Mesenchymal stem cell (in vitro differentiated cells and primary cell): ENCODE data around the gene SLC25A23.

Experiments used
- DNase-seq: peaks from one replicate; pipeline ENCODE4 v3.0.0-alpha.2; 2013
- H2AFZ ChIP-seq: one replicate; pipeline ENCODE4 v1.6.1; 2013; ENCODE audit warnings: low read depth, mild to moderate bottlenecking, control low read depth, inconsistent platforms, low read length, moderate library complexity
- H2AK5ac ChIP-seq: 2 replicates; pipeline ENCODE4 v1.6.1; 2013; ENCODE audit warnings: low read length, moderate library complexity, mild to moderate bottlenecking, inconsistent platforms; ENCODE audit not compliant: severe bottlenecking
- H2BK120ac ChIP-seq: one replicate; pipeline ENCODE4 v1.6.1; 2013; ENCODE audit warnings: low read depth, mild to moderate bottlenecking, inconsistent platforms, low read length, moderate library complexity
- H2BK12ac ChIP-seq, 2 experiments: one replicate each; pipeline ENCODE4 v1.6.1; 2013; ENCODE audit warnings: inconsistent platforms in 2 of 2, low read length in 2 of 2, mild to moderate bottlenecking in 2 of 2, moderate library complexity in 2 of 2, control low read depth in 1 of 2
- H2BK15ac ChIP-seq: one replicate; pipeline ENCODE4 v1.6.1; 2013; ENCODE audit warnings: mild to moderate bottlenecking, low read depth, inconsistent platforms; ENCODE audit not compliant: poor library complexity, severe bottlenecking
- H2BK5ac ChIP-seq: 2 replicates; pipeline ENCODE4 v1.6.1; 2013; ENCODE audit warnings: low read depth, mild to moderate bottlenecking, low read length, control low read depth, inconsistent platforms; ENCODE audit not compliant: poor library complexity, severe bottlenecking
- H3K14ac ChIP-seq, 2 experiments: one replicate each; pipeline ENCODE4 v1.6.1; 2013; ENCODE audit warnings: inconsistent platforms in 2 of 2, low read length in 2 of 2, control low read depth in 1 of 2, mild to moderate bottlenecking in 1 of 2, moderate library complexity in 1 of 2
- H3K18ac ChIP-seq, 2 experiments: one replicate each; pipeline ENCODE4 v1.6.1; 2013; ENCODE audit warnings: inconsistent platforms in 2 of 2, low read length in 2 of 2, control low read depth in 1 of 2, low read depth in 1 of 2, mild to moderate bottlenecking in 1 of 2
- H3K23ac ChIP-seq, 2 experiments: one replicate each; pipeline ENCODE4 v1.6.1; 2013; ENCODE audit warnings: inconsistent platforms in 2 of 2, low read length in 2 of 2, mild to moderate bottlenecking in 2 of 2, moderate library complexity in 2 of 2, control low read depth in 1 of 2
- H3K27ac ChIP-seq: 2 replicates; pipeline ENCODE4 v1.5.1; 2013; ENCODE audit warnings: mild to moderate bottlenecking, moderate library complexity, low read length, control low read depth, inconsistent platforms; ENCODE audit not compliant: poor library complexity, severe bottlenecking
- H3K27me3 ChIP-seq, 2 experiments: 2 replicates each; pipeline versions ENCODE4 v1.6.1 to v1.7.0; 2013; ENCODE audit warnings: low read length in 2 of 2, mild to moderate bottlenecking in 2 of 2, moderate library complexity in 2 of 2, control low read depth in 1 of 2, inconsistent platforms in 1 of 2; ENCODE audit not compliant: control insufficient read depth in 1 of 2, insufficient read depth in 1 of 2
- H3K36me3 ChIP-seq, 2 experiments: 2 replicates each; pipeline versions ENCODE4 v1.6.1 to v1.7.0; 2013; ENCODE audit warnings: low read length in 2 of 2, control low read depth in 1 of 2, inconsistent platforms in 1 of 2, low read depth in 1 of 2, mild to moderate bottlenecking in 1 of 2; ENCODE audit not compliant: insufficient read depth in 2 of 2, control insufficient read depth in 1 of 2
- H3K4ac ChIP-seq, 2 experiments: one replicate each; pipeline ENCODE4 v1.6.1; 2013; ENCODE audit warnings: inconsistent platforms in 2 of 2, low read length in 2 of 2, mild to moderate bottlenecking in 2 of 2, moderate library complexity in 2 of 2, control low read depth in 1 of 2, low read depth in 1 of 2
- H3K4me1 ChIP-seq: 2 replicates; pipeline ENCODE4 v1.6.1; 2013; ENCODE audit warnings: low read depth, low read length, control low read depth; ENCODE audit not compliant: control insufficient read depth, insufficient read depth
- H3K4me2 ChIP-seq: 2 replicates; pipeline ENCODE4 v1.6.1; 2013; ENCODE audit warnings: low read length, mild to moderate bottlenecking, inconsistent platforms; ENCODE audit not compliant: poor library complexity, severe bottlenecking
- H3K4me3 ChIP-seq, 2 experiments: 2 replicates each; pipeline versions ENCODE4 v1.5.1 to v1.7.0; 2013; ENCODE audit warnings: low read length in 2 of 2, mild to moderate bottlenecking in 2 of 2, control low read depth in 1 of 2, low read depth in 1 of 2; ENCODE audit not compliant: insufficient read depth in 1 of 2
- H3K79me1 ChIP-seq: replicated peaks from 2 replicates; pipeline ENCODE4 v1.6.1; 2013; ENCODE audit warnings: mild to moderate bottlenecking, control low read depth, low read length, inconsistent platforms; ENCODE audit not compliant: poor library complexity, severe bottlenecking
- H3K9ac ChIP-seq: 2 replicates; pipeline ENCODE4 v1.7.0; 2013; ENCODE audit warnings: mild to moderate bottlenecking, low read length, moderate library complexity
- H3K9me3 ChIP-seq: 2 replicates; pipeline ENCODE4 v1.7.0; 2013; ENCODE audit warnings: mild to moderate bottlenecking, low read length; ENCODE audit not compliant: control insufficient read depth
- H4K8ac ChIP-seq: one replicate; pipeline ENCODE4 v1.6.1; 2013; ENCODE audit warnings: inconsistent platforms, mild to moderate bottlenecking, low read length, moderate library complexity
- H4K91ac ChIP-seq: one replicate; pipeline ENCODE4 v1.6.1; 2013; ENCODE audit warnings: mild to moderate bottlenecking, low read length, inconsistent platforms
- WGBS: methylation state at CpG from one replicate; pipeline ENCODE4 v1.1.7; 2013; ENCODE audit warnings: mixed read lengths; 5-methylcytosine and 5-hydroxymethylcytosine counted together

The SLC25A23 gene

GRCh38 chr19:6465006-6465405, 5.4 kb upstream of the SLC25A23 start:
- Histone ChIP-seq H2BK5ac (no peak overlapping the region), H3K36me3 (peaks cover 0 to 19% of the 10 kb centered on the region in 2 experiments)
- 47% methylated on average over 9 of the region's 9 CpGs for WGBS

DNA sequence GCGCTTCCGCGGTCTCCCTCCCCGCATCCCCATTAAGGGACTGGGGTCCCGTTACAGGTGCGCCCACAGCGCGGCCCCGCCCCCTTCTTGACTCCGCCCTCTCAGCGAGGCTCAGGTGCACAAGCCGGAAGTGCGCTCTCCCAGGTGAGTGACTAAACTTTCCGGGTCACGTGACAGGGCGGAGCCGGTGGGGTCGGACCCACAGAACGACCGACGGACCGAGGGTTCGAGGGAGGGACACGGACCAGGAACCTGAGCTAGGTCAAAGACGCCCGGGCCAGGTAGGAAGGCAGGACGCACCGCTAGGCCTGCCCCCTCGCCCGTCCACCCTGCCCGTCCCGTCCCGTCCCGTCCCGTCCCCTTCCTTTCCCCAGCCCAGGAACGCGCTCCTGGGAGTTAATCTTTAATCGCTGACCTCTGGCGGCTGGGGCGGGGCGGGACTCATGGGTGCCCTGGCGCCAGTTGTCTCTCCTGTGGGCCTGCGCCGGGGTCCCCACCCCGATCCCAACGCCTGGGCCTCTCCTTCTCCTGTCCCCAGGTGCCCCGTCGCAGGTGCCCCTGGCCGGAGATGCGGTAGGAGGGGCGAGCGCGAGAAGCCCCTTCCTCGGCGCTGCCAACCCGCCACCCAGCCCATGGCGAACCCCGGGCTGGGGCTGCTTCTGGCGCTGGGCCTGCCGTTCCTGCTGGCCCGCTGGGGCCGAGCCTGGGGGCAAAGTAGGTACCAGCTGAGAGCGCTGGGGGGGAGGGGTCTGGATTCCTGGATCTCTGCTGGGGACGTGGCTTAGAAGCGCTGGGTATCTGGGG, 4.7 kb upstream of the SLC25A23 start, which contains the start of gene CRB3:
TSS of gene CRB3 (plus strand) at position 202 of the 804 bp plus-strand sequence. CDS start at position 633, 431 bp downstream.
- Histone ChIP-seq H3K18ac (no peak within 1 kb of the TSS), H2BK12ac (no peak within 1 kb of the TSS), H2BK15ac (no peak within 1 kb of the TSS), H3K79me1 (peaks cover 1% of the 10 kb centered on the region), H3K27me3 (peaks cover 4 to 56% of the 10 kb centered on the region in 2 experiments), H2AK5ac (peak within 1 kb of the TSS; percentile 41), H3K36me3 (peaks cover 0 to 19% of the 10 kb centered on the region in 2 experiments), H3K9me3 (no peaks in the 10 kb centered on the region), H2BK5ac (peak within 1 kb of the TSS; percentile 33), H4K8ac (no peak within 1 kb of the TSS), H3K27ac (no peak within 1 kb of the TSS), H3K9ac (no peak within 1 kb of the TSS), H4K91ac (no peak within 1 kb of the TSS), H2AFZ (no peak within 1 kb of the TSS), H3K23ac (no peak within 1 kb of the TSS), H3K4me3 (peak within 1 kb of the TSS in 1 of 2 experiments; percentile 62), H3K14ac (peak within 1 kb of the TSS in 1 of 2 experiments; percentile 26), H3K4ac (no peak within 1 kb of the TSS), H3K4me2 (peak within 1 kb of the TSS; percentile 67), H3K4me1 (peaks cover 18% of the 10 kb centered on the region), H2BK120ac (no peak within 1 kb of the TSS)
- DNase-seq: no peak
- 3% methylated on average over 59 of the region's 65 CpGs for WGBS

More at GRCh38 chr19:6465006-6465405, 5.4 kb upstream of the SLC25A23 start:
- no peak overlapping the region for H3K23ac ChIP-seq
- H2BK12ac ChIP-seq: no peak overlapping the region
- H3K4me3 ChIP-seq: no peak overlapping the region
- no peak overlapping the region for H4K91ac ChIP-seq
- H3K9me3 ChIP-seq: no peaks in the 10 kb centered on the region
- DNase-seq: no peak
- no peak overlapping the region for H3K18ac ChIP-seq
- H3K9ac ChIP-seq: no peak overlapping the region
- peaks cover 17% of the 10 kb centered on the region for H3K4me1 ChIP-seq
- H3K27ac ChIP-seq: no peak overlapping the region
- no peak overlapping the region for H3K4ac ChIP-seq
- H4K8ac ChIP-seq: no peak overlapping the region
- H3K79me1 ChIP-seq: no peaks in the 10 kb centered on the region
- H2AFZ ChIP-seq: no peak overlapping the region
- H2BK15ac ChIP-seq: no peak overlapping the region
- no peak overlapping the region for H2BK120ac ChIP-seq
- H3K14ac ChIP-seq: no peak overlapping the region
- H3K4me2 ChIP-seq: peak overlapping the region; percentile 67
- H3K27me3 ChIP-seq: peaks cover 4 to 57% of the 10 kb centered on the region in 2 experiments
- H2AK5ac ChIP-seq: peak overlapping the region; percentile 29

DNA sequence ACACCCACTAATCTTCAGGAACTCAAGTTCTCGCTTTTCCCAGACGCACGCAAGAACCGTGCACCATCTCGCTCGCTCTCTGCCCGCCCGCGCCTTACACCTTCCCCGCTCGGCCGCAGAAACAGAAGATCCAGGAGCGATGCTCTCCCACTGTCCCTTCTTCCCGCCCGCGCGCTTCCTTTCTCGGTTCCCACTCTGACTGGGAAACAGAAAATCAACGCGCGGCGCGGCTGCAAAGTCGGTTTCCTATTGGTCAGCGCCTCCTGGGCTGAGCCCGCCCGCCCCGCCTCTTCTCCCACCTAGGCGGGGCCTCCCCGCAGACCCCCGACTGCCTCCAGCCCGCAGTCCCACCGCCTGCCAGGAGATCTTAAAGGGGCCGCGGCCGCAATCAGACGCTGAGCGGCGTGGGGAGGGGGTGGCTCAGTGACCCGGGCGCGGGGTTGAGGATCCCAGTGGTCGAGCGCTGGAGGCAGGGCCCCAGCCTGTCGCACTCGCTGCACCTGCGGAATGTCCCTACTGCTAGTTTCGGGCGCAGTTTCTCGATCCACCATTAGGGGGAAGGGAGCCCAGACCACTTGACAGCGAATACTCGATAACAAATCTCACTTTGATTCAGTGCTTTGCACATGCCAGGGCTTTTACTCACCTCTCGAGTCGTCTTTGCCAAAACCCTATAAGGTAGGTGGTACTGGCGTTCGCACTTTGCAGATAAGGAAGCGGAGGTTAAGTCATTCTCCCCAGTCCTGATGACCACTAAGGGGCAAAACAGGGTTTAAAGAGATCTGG, 700 bp upstream of the SLC25A23 start:
- H3K9ac ChIP-seq: peak overlapping the region; percentile 72
- peak overlapping the region in 1 of 2 experiments; percentile 75 for H3K14ac ChIP-seq
- DNase-seq: peak; percentile 99
- peak overlapping the region in 1 of 2 experiments; percentile 83 for H2BK12ac ChIP-seq
- H2AK5ac ChIP-seq: peak overlapping the region; percentile 55
- H2BK5ac ChIP-seq: peak overlapping the region; percentile 8
- no peak overlapping the region for H4K91ac ChIP-seq
- H4K8ac ChIP-seq: no peak overlapping the region
- H3K4me2 ChIP-seq: peak overlapping the region; percentile 99
- H2BK120ac ChIP-seq: no peak overlapping the region
- H3K79me1 ChIP-seq: peaks cover 21% of the 10 kb centered on the region
- H3K18ac ChIP-seq: peak overlapping the region in 1 of 2 experiments; percentile 86
- H3K4ac ChIP-seq: peak overlapping the region in 1 of 2 experiments; percentile 63
- peaks cover 0 to 23% of the 10 kb centered on the region in 2 experiments for H3K27me3 ChIP-seq
- H3K4me3 ChIP-seq: peak overlapping the region; percentile 78 to 88
- H3K4me1 ChIP-seq: peaks cover 34% of the 10 kb centered on the region
- peak overlapping the region; percentile 97 for H2AFZ ChIP-seq
- peak overlapping the region; percentile 83 for H3K27ac ChIP-seq
- H3K23ac ChIP-seq: no peak overlapping the region
- H3K9me3 ChIP-seq: peaks cover 1% of the 10 kb centered on the region
- H2BK15ac ChIP-seq: no peak overlapping the region
- WGBS: under 1% methylated on average over 48 of the region's 57 CpGs
- H3K36me3 ChIP-seq: peaks cover 4 to 17% of the 10 kb centered on the region in 2 experiments
